KG1 (cell line): ENCODE measurements around the gene FBXL15.

Experiments used
- DNase-seq: peaks from one replicate; lab custom pipeline; 2025; lab: John Stamatoyannopoulos, UW

Gene FBXL15

DNA sequence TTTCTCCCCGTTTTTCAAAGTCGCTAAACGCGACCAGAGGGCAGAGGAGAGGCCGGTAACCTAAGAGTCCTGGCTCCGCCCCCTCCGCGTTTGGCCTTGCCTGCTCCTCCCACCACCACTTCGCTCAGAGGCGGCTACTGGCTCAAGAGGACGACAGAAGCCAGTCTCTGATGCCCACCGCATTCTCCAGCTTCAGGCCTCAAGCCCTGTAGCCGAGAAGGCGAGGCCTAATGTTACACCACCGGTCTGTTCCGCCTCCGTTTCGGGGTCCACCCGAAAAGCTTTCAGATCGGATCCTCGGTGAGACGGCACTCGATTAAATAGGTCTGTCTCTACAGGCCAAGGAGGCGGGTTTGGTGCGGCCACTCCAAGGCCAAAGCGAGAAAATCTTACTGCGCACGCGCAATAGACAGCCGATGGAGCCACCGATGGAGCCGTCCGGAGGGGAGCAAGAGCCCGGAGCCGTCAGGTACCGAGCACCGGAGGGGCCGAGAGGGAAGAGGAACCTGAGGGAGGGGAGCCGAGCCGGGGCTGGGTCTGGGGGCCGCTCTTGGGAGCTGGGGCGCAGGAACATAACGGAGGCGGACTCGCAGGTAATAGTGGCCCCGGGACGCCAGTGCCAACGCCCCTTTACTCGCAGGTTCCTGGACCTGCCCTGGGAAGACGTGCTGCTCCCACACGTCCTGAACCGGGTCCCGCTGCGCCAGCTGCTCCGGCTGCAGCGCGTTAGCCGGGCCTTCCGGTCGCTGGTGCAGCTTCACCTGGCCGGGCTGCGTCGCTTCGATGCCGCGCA, at the start of gene FBXL15:
TSS of gene FBXL15 (plus strand) at position 123 of the 793 bp plus-strand sequence. CDS start at position 417, 294 bp downstream.
- DNase-seq, result peak; percentile 94

GRCh38 chr10:102371295-102371694, 49.3 kb upstream of the FBXL15 start:
- no peak for DNase-seq

GRCh38 chr10:102375250-102375649, 45.4 kb upstream of the FBXL15 start:
- no peak for DNase-seq

- DNase-seq, result no peak
These were observed 44.8 kb upstream of the FBXL15 start for GRCh38 chr10:102375867-102376266.

DNA sequence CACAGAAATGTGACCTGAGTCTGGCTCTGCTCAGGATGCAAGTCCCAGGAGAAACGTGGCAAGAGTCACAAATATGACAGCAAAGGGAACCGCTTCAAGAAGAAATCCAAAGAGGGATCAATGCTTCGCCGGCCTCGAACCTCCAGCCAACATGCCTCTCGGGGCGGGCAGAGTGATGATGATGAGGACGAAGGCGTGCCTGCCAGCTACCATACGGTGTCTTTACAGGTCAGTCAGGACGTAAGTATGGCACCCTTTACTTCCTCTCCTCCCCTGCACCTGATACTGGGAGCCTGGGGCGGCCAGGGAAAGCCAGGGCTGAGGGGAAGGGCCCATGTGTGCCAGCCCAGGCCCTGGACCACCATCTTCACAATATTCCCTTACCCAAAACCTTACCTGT, 43.7 kb upstream of the FBXL15 start:
- DNase-seq, result no peak

DNA sequence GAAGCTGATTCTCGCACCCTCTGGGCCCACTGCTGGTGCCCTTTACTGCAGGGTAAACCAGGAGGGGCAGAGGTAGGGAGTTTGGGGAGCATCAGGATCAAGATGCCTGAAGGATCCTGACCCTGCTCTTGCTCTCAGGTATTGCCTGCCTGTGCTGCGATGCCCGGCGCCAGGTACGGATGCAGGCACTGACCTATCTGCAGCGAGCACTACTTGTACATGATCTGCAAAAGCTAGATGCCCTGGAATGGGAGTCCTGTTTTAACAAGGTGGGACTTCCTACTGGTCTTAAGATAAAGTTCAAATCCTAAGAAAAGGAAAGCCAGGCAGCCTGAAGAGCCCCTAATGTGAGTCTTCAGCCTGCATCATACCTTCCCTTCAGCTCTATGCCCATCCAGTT, 41.3 kb upstream of the FBXL15 start:
- no peak for DNase-seq

DNA sequence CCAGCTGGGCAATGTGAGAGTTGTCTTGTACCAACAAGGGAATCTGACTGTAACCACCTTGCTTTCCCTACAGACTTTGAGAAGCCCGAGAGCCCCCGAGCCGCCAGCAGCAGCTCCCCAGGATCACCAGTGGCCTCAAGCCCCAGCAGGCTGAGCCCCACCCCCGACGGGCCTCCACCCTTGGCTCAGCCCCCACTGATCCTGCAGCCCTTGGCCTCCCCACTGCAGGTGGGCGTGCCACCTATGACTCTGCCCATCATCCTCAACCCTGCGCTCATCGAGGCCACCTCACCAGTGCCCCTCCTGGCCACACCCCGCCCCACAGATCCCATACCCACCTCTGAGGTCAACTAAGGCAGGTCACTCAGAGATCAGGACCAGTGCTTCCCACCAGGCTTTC, 38.7 kb upstream of the FBXL15 start:
- no peak for DNase-seq

GRCh38 chr10:102382871-102383270, 37.8 kb upstream of the FBXL15 start:
- no peak for DNase-seq

- DNase-seq, result no peak
These were observed 36.6 kb upstream of the FBXL15 start for GRCh38 chr10:102384053-102384452.

GRCh38 chr10:102384606-102385429, 35.8 kb upstream of the FBXL15 start:
- DNase-seq, result no peak

GRCh38 chr10:102389894-102390293, 30.7 kb upstream of the FBXL15 start:
- DNase-seq, result no peak

GRCh38 chr10:102392306-102392705, 28.3 kb upstream of the FBXL15 start:
- no peak for DNase-seq

DNA sequence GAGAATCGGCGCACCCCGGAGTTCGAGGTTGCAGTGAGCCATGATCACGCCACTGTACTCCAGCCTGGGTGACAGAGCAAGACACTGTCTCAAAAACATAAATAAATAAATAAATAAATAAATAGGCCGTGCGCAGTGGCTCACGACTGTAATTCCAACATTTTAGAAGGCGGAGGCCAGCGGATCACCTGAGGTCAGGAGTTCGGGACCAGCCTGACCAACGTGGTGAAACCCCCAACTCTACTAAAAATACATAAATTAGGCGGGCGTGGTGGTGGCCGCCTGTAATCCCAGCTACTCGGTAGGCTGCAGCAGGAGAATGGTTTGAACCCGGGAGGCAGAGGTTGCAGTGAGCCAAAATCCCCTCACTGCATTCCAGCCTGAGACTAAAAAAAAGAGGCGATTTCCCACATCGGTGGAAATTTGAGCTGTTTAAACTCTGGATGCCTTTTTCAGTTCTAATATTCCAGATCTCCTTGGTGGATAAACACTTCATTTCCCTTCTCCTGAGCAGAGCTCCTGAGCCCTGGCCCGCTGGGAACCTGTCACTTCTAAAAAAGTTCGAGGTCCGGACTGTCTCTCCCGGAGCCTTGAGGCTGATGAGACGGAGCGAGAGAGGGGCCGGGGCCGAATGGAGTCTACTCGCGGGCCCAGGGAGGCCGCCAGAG, 27.1 kb upstream of the FBXL15 start:
- peak; percentile 74 for DNase-seq

GRCh38 chr10:102394079-102394800, 26.4 kb upstream of the FBXL15 start:
- DNase-seq, result peak; percentile 87

DNA sequence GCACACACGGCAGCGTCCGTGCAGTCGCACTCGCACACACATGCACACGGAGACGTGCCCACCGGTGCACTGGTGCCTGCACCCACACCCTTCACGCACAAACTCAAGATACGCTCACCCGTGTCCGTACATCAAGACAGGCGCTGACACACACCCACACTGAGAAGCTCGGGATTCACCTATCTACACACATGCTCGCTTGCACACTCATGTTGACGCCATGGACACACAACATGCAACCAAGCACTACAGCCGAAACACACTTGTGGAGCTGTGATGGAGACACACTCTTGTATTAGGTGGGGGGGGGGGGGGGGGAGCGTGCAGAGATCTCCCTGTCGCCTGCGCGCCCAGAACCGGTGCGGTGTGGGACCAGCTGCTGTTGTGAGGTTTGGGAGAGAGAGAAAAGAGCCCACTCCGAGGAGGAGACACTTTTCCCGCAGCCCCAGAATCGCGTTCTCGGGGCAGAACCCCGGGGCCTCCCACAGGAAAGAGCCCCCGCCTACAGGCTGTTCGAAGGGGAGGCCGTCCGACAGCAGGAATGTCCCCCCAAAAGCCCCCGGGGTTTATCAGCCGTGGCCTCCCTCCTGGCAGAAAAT, 25.7 kb upstream of the FBXL15 start:
- peak; percentile 63 for DNase-seq

- DNase-seq, result peak; percentile 15
These were observed 25.0 kb upstream of the FBXL15 start, which contains the start of gene NFKB2 for GRCh38 chr10:102395400-102396316. TSS of gene NFKB2 (plus strand) at chr10:102395705. CDS start at chr10:102395960, 255 bp downstream.

DNA sequence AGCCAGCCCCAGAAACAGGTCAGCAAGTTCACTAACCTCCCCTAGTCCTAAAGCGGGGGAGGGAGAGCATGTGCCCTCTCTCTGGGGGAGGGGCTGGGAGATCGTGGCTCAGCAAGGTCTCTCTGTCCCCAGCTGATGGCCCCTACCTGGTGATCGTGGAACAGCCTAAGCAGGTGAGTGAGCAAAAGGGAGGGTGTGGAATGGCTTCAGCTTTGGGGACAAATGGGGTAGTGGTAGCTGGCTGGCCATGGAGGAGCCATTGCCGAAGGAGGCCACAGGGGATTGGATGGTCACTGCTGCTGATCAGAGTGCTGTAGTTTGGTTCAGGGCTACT, 24.4 kb upstream of the FBXL15 start:
- no peak for DNase-seq

- DNase-seq, result no peak
These were observed 23.9 kb upstream of the FBXL15 start for GRCh38 chr10:102396730-102397151.

DNA sequence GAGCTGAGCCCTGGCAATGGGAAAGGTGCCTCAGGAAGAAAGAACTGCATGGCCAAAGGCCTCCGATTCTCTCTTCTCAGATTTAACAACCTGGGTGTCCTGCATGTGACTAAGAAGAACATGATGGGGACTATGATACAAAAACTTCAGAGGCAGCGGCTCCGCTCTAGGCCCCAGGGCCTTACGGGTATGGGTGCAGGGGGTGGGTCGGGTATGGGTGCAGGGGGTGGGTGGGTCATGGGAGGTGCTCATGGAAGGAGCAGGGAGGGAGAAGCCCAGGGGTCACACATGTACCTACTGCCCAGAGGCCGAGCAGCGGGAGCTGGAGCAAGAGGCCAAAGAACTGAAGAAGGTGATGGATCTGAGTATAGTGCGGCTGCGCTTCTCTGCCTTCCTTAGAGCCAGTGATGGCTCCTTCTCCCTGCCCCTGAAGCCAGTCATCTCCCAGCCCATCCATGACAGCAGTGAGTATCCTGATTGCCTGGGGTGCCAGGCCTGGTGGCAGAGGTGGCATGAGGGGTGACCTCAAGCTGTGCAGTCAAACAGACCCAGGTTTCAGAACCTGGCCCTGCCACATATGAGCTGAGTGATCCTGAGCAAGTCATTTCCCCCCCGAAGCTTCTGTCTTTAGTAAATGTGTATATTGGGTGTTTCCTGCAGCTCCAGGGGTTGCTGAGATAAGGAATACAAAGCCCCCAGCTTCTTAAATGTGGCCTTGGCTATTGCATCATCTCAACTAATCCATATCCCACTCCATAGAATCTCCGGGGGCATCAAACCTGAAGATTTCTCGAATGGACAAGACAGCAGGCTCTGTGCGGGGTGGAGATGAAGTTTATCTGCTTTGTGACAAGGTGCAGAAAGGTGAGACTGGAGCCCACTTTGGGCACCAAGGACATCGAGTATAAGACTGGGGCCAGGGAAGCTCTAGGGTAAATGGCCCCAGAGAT, 23.1 kb upstream of the FBXL15 start:
- DNase-seq, result no peak
